ENCODE measurements around the gene BMPR1A.

BMPR1A gene

DNA sequence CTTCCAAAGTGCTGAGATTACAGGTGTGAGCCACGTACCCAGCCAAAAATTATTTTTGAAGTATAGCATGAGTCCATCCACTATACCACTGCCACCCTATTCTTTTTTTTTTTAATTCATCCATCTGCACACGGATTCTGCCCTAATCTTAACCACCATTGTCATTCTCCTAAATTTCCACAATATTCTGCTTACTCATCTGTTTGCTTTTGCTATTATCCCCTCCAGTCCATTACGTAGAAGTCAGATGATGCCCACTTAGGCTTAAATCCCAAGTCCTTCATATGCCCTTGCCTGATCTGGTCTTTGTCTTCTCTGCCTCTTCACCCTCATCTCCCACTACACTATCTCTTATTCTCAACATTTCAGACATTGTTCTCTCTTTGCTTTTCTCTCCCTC is 114.3 kb downstream of the BMPR1A start:
- ATAC-seq = no peak
- TF ChIP-seq BACH2 (CRISPR knock-in tag; IDR thresholded peaks at IDR 0.05; ENCODE audit: borderline replicate concordance) (no peak), OSR1 (CRISPR knock-in tag; IDR thresholded peaks at IDR 0.05) (no peak), ZNF8 (CRISPR knock-in tag; IDR thresholded peaks at IDR 0.05) (no peak), PPARA (CRISPR knock-in tag; IDR thresholded peaks at IDR 0.05; ENCODE audit: borderline replicate concordance) (no peak), SNAI2 (CRISPR knock-in tag; IDR thresholded peaks at IDR 0.05) (no peak), ZC3H10 (CRISPR knock-in tag; IDR thresholded peaks at IDR 0.05) (no peak), RARB (CRISPR knock-in tag; IDR thresholded peaks at IDR 0.05) (no peak), ZFP3 (CRISPR knock-in tag; IDR thresholded peaks at IDR 0.05) (no peak), GLIS3 (CRISPR knock-in tag; IDR thresholded peaks at IDR 0.05) (no peak), ISL1 (CRISPR knock-in tag; IDR thresholded peaks at IDR 0.05) (no peak)
- TF ChIP-seq, protein P1, sequence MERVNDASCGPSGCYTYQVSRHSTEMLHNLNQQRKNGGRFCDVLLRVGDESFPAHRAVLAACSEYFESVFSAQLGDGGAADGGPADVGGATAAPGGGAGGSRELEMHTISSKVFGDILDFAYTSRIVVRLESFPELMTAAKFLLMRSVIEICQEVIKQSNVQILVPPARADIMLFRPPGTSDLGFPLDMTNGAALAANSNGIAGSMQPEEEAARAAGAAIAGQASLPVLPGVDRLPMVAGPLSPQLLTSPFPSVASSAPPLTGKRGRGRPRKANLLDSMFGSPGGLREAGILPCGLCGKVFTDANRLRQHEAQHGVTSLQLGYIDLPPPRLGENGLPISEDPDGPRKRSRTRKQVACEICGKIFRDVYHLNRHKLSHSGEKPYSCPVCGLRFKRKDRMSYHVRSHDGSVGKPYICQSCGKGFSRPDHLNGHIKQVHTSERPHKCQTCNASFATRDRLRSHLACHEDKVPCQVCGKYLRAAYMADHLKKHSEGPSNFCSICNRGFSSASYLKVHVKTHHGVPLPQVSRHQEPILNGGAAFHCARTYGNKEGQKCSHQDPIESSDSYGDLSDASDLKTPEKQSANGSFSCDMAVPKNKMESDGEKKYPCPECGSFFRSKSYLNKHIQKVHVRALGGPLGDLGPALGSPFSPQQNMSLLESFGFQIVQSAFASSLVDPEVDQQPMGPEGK (CRISPR knock-in tag; IDR thresholded peaks at IDR 0.05; ENCODE audit: borderline replicate concordance) = no peak
- TF ChIP-seq, protein P2, sequence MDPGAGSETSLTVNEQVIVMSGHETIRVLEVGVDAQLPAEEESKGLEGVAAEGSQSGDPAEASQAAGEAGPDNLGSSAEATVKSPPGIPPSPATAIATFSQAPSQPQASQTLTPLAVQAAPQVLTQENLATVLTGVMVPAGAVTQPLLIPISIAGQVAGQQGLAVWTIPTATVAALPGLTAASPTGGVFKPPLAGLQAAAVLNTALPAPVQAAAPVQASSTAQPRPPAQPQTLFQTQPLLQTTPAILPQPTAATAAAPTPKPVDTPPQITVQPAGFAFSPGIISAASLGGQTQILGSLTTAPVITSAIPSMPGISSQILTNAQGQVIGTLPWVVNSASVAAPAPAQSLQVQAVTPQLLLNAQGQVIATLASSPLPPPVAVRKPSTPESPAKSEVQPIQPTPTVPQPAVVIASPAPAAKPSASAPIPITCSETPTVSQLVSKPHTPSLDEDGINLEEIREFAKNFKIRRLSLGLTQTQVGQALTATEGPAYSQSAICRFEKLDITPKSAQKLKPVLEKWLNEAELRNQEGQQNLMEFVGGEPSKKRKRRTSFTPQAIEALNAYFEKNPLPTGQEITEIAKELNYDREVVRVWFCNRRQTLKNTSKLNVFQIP (CRISPR knock-in tag; IDR thresholded peaks at IDR 0.05; ENCODE audit: borderline replicate concordance, low read depth) = no peak
- TF ChIP-seq, protein P3, sequence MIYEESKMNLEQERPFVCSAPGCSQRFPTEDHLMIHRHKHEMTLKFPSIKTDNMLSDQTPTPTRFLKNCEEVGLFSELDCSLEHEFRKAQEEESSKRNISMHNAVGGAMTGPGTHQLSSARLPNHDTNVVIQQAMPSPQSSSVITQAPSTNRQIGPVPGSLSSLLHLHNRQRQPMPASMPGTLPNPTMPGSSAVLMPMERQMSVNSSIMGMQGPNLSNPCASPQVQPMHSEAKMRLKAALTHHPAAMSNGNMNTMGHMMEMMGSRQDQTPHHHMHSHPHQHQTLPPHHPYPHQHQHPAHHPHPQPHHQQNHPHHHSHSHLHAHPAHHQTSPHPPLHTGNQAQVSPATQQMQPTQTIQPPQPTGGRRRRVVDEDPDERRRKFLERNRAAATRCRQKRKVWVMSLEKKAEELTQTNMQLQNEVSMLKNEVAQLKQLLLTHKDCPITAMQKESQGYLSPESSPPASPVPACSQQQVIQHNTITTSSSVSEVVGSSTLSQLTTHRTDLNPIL (CRISPR knock-in tag; IDR thresholded peaks at IDR 0.05; ENCODE audit: low read depth) = no peak

DNA sequence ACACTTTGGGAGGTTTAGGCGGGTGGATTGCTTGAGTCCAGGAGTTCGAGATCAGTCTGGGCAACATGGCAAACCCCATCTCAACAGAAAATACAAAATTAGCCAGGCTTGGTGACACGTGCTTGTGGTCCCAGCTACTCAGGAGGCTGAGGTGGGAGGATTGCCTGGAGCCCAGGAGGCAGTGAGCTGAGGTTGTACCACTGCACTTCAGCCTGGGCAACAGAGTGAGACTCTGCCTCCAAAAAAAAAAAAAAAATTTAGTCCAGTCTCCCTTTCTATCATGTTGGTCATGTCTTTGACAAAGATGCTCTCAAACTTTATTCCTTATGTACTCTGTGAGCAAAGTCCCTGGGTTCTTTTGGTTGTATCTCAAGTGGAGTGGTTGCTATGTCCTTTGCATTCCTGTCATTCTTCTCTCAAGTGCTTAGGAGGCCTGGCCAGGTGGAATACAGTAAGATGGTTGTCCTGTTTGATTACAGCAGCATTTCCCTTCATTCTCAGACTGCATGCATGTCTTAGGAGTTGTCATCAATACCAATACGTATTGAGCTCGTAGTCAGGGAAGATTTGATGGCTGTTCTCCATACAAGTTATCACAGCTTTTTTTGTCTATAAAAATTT is 115.3 kb downstream of the BMPR1A start:
- peak; percentile 61 for ATAC-seq
- TF ChIP-seq ESRRG (CRISPR knock-in tag; IDR thresholded peaks at IDR 0.05) (no peak), TOX (CRISPR knock-in tag; IDR thresholded peaks at IDR 0.05; ENCODE audit: borderline replicate concordance) (no peak), CSDC2 (CRISPR knock-in tag; IDR thresholded peaks at IDR 0.05) (no peak), ISL1 (CRISPR knock-in tag; IDR thresholded peaks at IDR 0.05) (no peak), ZNF70 (CRISPR knock-in tag; IDR thresholded peaks at IDR 0.05) (no peak)

DNA sequence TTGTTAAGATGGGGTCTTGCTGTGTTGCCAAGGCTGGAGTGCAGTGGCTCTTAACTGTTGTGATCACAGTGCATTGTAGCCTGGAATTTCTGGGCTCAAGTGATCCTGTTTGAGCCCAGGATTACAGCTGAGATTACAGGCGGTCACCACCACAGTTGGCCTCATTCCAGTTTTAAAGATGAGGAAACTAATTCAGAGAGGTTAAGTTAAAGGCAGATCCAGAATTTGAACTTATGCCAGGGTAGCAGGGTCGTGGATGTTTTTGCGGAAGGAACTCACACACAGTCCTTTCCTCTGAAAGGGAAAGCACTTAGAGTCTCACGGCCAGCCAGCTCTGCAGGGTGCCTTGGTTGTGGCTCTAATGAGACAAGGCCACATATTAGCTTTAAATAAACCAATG is 116.3 kb downstream of the BMPR1A start:
- ATAC-seq = no peak
- TF ChIP-seq, protein P4, sequence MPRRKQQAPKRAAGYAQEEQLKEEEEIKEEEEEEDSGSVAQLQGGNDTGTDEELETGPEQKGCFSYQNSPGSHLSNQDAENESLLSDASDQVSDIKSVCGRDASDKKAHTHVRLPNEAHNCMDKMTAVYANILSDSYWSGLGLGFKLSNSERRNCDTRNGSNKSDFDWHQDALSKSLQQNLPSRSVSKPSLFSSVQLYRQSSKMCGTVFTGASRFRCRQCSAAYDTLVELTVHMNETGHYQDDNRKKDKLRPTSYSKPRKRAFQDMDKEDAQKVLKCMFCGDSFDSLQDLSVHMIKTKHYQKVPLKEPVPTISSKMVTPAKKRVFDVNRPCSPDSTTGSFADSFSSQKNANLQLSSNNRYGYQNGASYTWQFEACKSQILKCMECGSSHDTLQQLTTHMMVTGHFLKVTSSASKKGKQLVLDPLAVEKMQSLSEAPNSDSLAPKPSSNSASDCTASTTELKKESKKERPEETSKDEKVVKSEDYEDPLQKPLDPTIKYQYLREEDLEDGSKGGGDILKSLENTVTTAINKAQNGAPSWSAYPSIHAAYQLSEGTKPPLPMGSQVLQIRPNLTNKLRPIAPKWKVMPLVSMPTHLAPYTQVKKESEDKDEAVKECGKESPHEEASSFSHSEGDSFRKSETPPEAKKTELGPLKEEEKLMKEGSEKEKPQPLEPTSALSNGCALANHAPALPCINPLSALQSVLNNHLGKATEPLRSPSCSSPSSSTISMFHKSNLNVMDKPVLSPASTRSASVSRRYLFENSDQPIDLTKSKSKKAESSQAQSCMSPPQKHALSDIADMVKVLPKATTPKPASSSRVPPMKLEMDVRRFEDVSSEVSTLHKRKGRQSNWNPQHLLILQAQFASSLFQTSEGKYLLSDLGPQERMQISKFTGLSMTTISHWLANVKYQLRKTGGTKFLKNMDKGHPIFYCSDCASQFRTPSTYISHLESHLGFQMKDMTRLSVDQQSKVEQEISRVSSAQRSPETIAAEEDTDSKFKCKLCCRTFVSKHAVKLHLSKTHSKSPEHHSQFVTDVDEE (CRISPR knock-in tag; IDR thresholded peaks at IDR 0.05) = no peak
- TF ChIP-seq TCF4 (CRISPR knock-in tag; IDR thresholded peaks at IDR 0.05; ENCODE audit: borderline replicate concordance) = no peak
- TF ChIP-seq, protein P5, sequence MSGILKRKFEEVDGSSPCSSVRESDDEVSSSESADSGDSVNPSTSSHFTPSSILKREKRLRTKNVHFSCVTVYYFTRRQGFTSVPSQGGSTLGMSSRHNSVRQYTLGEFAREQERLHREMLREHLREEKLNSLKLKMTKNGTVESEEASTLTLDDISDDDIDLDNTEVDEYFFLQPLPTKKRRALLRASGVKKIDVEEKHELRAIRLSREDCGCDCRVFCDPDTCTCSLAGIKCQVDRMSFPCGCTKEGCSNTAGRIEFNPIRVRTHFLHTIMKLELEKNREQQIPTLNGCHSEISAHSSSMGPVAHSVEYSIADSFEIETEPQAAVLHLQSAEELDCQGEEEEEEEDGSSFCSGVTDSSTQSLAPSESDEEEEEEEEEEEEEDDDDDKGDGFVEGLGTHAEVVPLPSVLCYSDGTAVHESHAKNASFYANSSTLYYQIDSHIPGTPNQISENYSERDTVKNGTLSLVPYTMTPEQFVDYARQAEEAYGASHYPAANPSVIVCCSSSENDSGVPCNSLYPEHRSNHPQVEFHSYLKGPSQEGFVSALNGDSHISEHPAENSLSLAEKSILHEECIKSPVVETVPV (CRISPR knock-in tag; IDR thresholded peaks at IDR 0.05) = no peak
- TF ChIP-seq ZFP3 (CRISPR knock-in tag; IDR thresholded peaks at IDR 0.05) = no peak
- TF ChIP-seq TOX (CRISPR knock-in tag; IDR thresholded peaks at IDR 0.05; ENCODE audit: borderline replicate concordance) = no peak

DNA sequence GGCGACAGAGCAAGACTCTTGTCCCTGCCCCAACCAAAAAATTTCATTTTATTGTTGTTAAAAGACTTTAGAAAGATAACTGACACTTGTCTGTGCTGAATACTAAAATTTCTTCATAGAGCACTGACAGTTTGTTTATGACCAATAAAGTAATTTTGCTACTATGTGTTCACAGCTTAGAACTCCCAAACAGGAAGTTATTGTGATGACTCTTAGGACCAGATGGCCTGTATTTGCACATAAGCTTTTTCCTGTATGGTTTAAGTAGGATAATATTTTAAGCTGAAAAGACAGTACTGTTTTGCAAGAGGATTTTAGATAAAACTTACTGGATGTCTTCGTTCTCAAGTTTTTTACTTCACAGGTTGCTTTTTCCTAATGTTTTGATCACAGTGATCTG is 120.3 kb downstream of the BMPR1A start:
- ATAC-seq = peak; percentile 47; the same call in 2 of the 3 replicates
- TF ChIP-seq, protein P5 (CRISPR knock-in tag; IDR thresholded peaks at IDR 0.05) = no peak
- TF ChIP-seq RARB (CRISPR knock-in tag; IDR thresholded peaks at IDR 0.05) (no peak), TOX (CRISPR knock-in tag; IDR thresholded peaks at IDR 0.05; ENCODE audit: borderline replicate concordance) (no peak), ZNF8 (CRISPR knock-in tag; IDR thresholded peaks at IDR 0.05) (no peak)

All from SK-N-SH treated with all-trans-retinoic acid at 6 μM for 48 hours (cell line).